ENCODE data around the gene CST3. TPM values are rescaled to one million over a fixed set of nuclear protein-coding genes. Genes with fewer than 3 reads are reported as not detected.

CST3 gene
- polyA plus RNA-seq, 1 donor from 2014 or later = 54.6 TPM

- H3K9me3 ChIP-seq (ENCODE audit: low read length) = no peaks in the 10 kb centered on the region
- no peaks in the 10 kb centered on the region for H3F3A ChIP-seq (ENCODE audit: insufficient read depth, low read length, poor library complexity, severe bottlenecking)
- H3K4me3 ChIP-seq (ENCODE audit: low read length) = no peak overlapping the region
- no peak overlapping the region for H3K4me2 ChIP-seq (ENCODE audit: low read length)
- H3K36me3 ChIP-seq (ENCODE audit: insufficient read depth, low read length) = no peaks in the 10 kb centered on the region
- H4K20me1 ChIP-seq (ENCODE audit: insufficient read depth) = no peaks in the 10 kb centered on the region
- no peak overlapping the region for H3K27ac ChIP-seq (ENCODE audit: low read length)
- H2AFZ ChIP-seq (ENCODE audit: low read depth, low read length) = no peak overlapping the region
- no peaks in the 10 kb centered on the region for H3K9me2 ChIP-seq (ENCODE audit: insufficient read depth, low read length)
- no peak overlapping the region for H3K9ac ChIP-seq (ENCODE audit: low read length)
- TF ChIP-seq MXI1 (conservative IDR thresholded peaks at IDR 0.05; ENCODE audit: poor library complexity, severe bottlenecking) (no peak), REST (IDR thresholded peaks at IDR 0.05; ENCODE audit: borderline replicate concordance) (no peak), EP300 (conservative IDR thresholded peaks at IDR 0.05; ENCODE audit: poor library complexity, severe bottlenecking) (no peak), TAF1 (IDR thresholded peaks at IDR 0.05; ENCODE audit: low read depth) (no peak), SMC3 (conservative IDR thresholded peaks at IDR 0.05; ENCODE audit: poor library complexity) (no peak), CTCF (IDR thresholded peaks at IDR 0.05; ENCODE audit: poor library complexity, severe bottlenecking) (no peak)
- no peaks in the 10 kb centered on the region for H3K79me2 ChIP-seq (replicated peaks; ENCODE audit: insufficient read depth, low read length)
- H3K27me3 ChIP-seq (ENCODE audit: insufficient read depth, low read depth, low read length) = no peaks in the 10 kb centered on the region
These were observed 28.9 kb upstream of the CST3 start for GRCh38 chr20:23666698-23667097.

- no peak overlapping the region for H3K9ac ChIP-seq (ENCODE audit: low read length)
These were observed 28.4 kb upstream of the CST3 start for GRCh38 chr20:23666189-23666588.

GRCh38 chr20:23664954-23665353 is 27.2 kb upstream of the CST3 start:
- Histone ChIP-seq H3K4me3 (ENCODE audit: low read length) (no peak overlapping the region), H3K4me2 (ENCODE audit: low read length) (no peak overlapping the region), H3K36me3 (ENCODE audit: insufficient read depth, low read length) (no peaks in the 10 kb centered on the region), H3K27ac (ENCODE audit: low read length) (no peak overlapping the region), H3K9me2 (ENCODE audit: insufficient read depth, low read length) (no peaks in the 10 kb centered on the region), H4K20me1 (ENCODE audit: insufficient read depth) (no peaks in the 10 kb centered on the region), H2AFZ (ENCODE audit: low read depth, low read length) (no peak overlapping the region), H3K9ac (ENCODE audit: low read length) (no peak overlapping the region), H3K27me3 (ENCODE audit: insufficient read depth, low read depth, low read length) (no peaks in the 10 kb centered on the region), H3F3A (ENCODE audit: insufficient read depth, low read length, poor library complexity, severe bottlenecking) (no peaks in the 10 kb centered on the region), H3K9me3 (ENCODE audit: low read length) (no peaks in the 10 kb centered on the region), H3K79me2 (replicated peaks; ENCODE audit: insufficient read depth, low read length) (no peaks in the 10 kb centered on the region)
- no peak for TF ChIP-seq EZH2 (IDR thresholded peaks at IDR 0.05; ENCODE audit: borderline replicate concordance, insufficient read depth, low read length, poor library complexity, severe bottlenecking)
- TF ChIP-seq MXI1 (conservative IDR thresholded peaks at IDR 0.05; ENCODE audit: poor library complexity, severe bottlenecking) = no peak
- TF ChIP-seq EP300 (conservative IDR thresholded peaks at IDR 0.05; ENCODE audit: poor library complexity, severe bottlenecking) = no peak
- no peak for TF ChIP-seq REST (IDR thresholded peaks at IDR 0.05; ENCODE audit: borderline replicate concordance)
- no peak for TF ChIP-seq TAF1 (IDR thresholded peaks at IDR 0.05; ENCODE audit: low read depth)
- no peak for TF ChIP-seq POLR2AphosphoS5 (IDR thresholded peaks at IDR 0.05)
- TF ChIP-seq CTCF (IDR thresholded peaks at IDR 0.05; ENCODE audit: poor library complexity, severe bottlenecking) = no peak
- TF ChIP-seq RAD21 (conservative IDR thresholded peaks at IDR 0.05) = no peak
- no peak for TF ChIP-seq SMC3 (conservative IDR thresholded peaks at IDR 0.05; ENCODE audit: poor library complexity)

More at GRCh38 chr20:23666189-23666588, 28.4 kb upstream of the CST3 start:
- Histone ChIP-seq H3K27ac (ENCODE audit: low read length) (no peak overlapping the region), H3K9me3 (ENCODE audit: low read length) (no peaks in the 10 kb centered on the region), H2AFZ (ENCODE audit: low read depth, low read length) (no peak overlapping the region), H3F3A (ENCODE audit: insufficient read depth, low read length, poor library complexity, severe bottlenecking) (no peaks in the 10 kb centered on the region), H3K9me2 (ENCODE audit: insufficient read depth, low read length) (no peaks in the 10 kb centered on the region), H3K79me2 (replicated peaks; ENCODE audit: insufficient read depth, low read length) (no peaks in the 10 kb centered on the region), H3K27me3 (ENCODE audit: insufficient read depth, low read depth, low read length) (no peaks in the 10 kb centered on the region), H3K4me2 (ENCODE audit: low read length) (no peak overlapping the region), H4K20me1 (ENCODE audit: insufficient read depth) (no peaks in the 10 kb centered on the region), H3K36me3 (ENCODE audit: insufficient read depth, low read length) (no peaks in the 10 kb centered on the region), H3K4me3 (ENCODE audit: low read length) (no peak overlapping the region)
- TF ChIP-seq POLR2AphosphoS5 (IDR thresholded peaks at IDR 0.05) = no peak
